GM21737 (cell line): ENCODE data around the gene NBAS.

Experiments used
- ATAC-seq: cut with Tn5 transposase; IDR thresholded peaks from one replicate; pipeline ENCODE4 v1.9.1; 2021; ENCODE audit warnings: mild to moderate bottlenecking, moderate library complexity; ENCODE audit not compliant: unreplicated experiment

The NBAS gene

DNA sequence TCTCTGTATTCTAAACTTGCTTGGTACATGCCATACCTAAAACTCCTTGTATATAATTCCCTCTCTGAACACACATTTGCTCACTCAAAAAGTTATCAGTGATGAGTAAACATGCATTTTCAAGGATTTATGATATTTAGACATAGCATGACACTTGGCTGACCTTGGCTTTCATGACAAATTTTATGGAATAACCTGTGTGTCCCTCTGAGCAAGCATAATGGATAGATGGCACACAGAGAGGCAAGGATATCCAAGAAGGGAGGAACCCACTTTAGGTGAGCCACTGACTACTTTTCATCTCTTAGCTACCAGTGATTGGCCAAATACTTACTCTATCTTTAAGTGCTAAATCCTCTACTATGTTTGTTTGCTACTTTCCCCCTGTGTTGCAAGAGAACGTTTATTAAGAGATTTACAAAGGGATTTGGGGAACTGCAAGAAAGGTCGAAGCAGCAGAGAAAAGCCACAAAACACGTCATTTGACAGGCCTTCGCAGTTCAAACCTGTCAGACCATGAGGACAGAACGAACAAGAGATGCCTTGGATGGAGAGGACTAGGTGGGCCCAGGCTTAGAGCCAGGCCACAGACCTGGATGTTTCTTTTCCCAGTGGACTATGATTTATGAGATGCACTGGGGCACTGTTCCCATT lies 379.9 kb downstream of the NBAS start:
- ATAC-seq = no peak

DNA sequence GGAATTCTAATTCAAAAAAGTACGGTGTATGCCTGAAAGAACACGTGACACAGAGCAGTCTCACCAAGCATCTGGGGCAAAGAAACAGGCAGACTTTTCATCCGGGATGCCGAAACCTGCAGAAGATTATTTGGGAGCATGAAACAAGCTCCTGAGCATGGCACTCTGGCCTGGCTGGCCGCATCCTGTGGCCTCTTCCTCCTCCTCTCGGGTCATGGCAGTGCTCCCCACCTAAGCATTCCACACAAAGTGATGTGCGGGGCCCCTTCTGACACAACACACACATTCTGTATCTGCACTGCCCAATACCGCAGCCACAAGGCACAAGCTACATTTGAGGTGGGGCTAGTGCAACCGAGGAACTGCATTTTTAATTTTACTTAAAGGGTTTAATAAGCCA lies 380.8 kb downstream of the NBAS start:
- ATAC-seq = no peak

DNA sequence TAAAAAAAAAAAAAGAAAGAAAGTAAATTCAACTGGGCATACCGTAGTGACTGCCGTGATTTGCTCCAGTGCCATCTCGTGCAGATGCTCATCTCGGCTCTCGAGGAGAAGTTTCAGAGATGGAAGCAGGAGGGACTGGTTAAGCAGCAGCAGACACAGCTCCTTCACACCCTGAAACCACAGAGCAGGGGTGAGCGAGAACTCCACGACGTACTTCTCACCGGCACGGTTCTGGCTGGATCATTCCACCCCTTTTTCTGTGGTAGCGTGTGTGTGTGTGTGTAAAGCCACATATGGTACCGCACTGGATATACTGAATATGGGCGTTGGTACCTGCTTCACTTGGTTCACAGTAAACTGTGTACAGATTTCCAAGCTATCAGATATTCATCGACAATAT lies 382.2 kb downstream of the NBAS start:
- no peak for ATAC-seq

DNA sequence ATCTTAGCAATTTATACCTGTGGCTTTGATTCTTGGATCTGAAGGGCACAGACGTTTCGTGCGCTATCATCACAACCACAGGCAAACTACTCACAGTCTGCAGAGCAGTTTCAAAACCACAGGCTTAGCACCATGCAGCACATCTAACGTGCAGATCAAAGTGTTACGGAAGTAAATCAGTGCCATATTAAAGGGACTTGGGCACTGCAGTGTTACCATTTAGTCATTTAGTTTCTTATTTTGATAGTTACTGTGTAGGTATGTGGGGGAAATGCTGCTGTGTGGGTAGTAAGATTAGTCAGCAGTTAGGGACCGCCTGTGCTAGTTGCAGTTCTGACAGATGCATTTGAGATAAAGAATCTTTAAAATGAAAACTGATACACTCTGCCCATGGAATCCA lies 384.0 kb downstream of the NBAS start:
- ATAC-seq = peak; percentile 96

DNA sequence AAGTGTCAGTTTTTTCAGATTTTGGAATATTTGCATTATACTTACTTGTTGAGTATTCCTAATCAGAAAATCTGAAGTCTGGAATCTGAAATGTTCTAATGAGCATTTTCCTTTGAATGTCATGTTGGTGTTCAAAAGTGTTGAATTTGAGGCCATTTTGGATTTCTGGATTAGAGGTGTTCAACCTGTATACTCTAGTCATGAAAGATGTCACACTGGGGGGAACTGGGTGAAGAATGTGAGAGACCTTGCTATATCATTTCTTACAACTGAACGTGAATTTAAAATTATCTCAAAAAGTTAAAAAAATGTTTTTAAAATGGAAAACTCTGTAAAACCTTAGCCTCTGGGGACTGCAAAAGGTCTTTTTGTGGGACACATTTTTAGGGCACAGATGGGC lies 384.5 kb downstream of the NBAS start:
- ATAC-seq = no peak

DNA sequence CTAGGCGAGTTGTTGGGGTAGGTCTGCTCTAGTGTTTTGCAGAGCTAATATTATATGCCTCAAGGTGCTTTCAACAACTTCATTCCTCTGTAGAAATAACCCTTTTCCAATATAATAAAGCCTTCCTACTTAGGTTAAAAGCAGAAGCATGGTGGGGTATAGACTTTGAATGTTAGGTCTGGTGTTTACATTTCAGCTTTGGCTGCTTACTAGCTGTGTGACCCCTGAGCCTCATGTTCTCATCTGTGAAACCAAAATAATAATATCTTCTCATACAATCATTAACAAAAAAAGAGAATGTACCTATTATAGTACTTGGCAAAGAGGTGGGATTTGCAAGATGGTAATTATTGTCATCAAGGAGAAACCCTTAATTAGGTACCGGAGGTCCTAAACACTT lies 386.6 kb downstream of the NBAS start:
- ATAC-seq = no peak

DNA sequence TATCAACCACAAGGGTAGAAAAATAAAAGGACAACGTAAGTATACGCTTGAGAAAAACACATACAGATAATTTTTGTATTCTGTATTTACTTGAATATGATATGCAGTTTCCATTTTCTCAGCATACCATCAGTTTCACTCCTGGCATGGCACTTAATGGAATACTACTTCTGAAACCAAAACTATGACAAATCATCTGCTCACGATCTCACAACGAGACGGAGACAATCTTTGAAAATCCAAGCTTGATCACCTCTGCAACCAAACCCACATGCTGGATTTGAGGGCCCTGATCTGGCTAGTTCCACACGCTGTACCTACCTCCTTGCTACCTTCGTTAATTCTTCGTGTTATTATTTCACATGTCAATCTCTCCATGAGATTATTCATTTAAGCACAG lies 387.6 kb downstream of the NBAS start:
- ATAC-seq = no peak

DNA sequence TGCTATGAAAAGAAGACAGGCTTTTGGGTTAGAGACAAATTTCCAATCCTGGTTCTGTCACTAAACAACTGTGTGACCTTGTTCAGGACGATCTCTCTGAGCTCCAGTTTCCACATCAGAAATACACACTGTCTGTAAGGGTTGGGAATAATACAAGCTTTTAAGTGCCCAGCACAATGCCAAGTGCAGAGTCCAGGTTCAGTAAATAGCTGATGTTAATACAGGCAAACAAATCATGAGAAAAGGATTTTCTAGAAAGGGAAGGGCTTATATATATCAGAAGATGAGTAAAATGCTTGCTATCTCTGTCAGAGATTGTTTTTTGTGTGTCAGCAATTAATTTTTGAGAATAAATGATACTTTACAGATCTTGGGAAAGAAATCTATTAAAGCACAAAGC lies 388.3 kb downstream of the NBAS start:
- no peak for ATAC-seq

DNA sequence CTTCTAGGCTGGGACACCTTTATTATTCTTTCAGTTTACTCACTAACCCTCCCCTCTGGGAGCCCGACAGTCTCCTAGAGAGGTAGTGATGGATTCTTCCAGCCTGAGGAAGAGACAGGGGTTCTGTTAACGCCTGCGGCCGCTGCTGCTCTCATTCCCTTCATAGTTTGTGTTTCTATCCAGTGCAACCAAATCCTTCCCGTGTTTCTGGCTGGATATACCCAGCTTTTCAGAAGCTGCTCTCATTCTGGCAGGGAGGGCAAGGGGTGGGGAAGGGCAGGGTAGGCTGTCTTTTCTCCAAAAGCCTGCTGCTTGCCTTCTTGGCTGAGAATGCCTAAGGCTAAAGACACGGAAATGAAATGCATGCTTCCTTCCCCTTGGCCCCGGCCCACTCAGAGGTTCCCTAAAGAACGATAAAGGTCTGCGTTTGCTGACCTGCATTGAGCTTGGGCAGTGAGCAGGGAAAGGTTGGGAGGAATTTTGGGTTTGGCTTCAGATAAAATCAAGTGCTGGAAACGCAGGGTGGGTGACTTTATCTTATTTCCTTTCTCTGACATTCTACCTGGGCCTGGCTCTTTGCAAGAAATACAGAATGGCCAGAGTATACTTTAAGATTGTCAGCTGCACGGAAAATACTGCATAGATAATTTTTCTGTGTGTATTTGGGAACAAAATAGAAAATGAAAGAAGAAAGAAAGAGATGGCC lies 390.9 kb downstream of the NBAS start:
- no peak for ATAC-seq

DNA sequence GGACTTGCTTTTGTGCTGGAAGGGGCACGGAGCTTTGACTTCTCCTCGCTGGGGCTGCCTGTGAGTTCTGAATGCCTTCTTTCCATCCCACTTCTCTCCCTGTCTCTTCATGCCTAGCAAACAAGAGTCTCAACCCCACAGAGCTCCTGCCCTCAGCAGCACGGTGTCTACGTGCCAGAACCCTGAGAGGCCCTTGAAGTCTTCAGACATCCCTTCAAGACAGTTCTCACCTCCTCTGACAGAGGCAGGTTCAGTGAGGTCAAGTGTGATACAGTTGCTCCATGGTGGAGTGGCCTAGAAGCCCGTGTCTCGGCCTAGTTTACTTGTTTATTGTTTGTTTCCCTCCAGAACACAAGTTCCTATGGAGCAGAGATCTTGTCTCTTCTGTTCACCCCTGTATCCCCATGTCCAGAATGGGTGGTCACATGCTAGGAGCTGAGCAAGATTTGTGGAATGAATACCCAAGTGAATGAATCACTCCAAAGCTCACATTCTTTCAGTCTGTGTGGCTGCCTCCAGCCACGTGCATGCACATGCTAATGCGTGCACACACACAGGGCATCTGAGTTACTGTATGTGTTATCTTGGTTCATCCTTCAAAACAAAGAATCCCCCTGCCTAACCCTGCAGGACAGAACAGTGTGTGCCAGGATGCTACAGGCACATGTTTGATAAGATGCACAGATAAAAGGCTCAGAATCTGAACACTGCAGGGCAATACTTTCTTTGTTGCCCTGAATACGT lies 391.6 kb downstream of the NBAS start:
- ATAC-seq = no peak

DNA sequence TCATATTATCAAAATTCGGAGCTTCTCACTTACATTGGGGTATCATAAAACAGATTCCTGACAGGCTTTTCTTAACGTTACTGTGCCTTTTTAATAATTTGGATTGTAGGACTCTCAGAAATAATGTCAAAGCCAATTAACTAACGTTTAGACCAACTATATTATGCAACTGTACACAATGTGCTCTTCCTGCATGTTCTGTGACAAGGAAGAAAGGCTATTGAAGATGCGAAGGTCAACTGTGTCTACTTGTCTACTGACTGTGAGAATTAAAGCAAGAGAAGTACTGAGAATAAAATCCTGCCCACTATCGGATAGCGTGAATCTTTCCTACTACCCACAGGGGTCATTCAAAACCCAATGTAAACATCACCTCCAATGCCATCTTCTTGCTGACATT lies 393.0 kb downstream of the NBAS start:
- ATAC-seq = no peak

DNA sequence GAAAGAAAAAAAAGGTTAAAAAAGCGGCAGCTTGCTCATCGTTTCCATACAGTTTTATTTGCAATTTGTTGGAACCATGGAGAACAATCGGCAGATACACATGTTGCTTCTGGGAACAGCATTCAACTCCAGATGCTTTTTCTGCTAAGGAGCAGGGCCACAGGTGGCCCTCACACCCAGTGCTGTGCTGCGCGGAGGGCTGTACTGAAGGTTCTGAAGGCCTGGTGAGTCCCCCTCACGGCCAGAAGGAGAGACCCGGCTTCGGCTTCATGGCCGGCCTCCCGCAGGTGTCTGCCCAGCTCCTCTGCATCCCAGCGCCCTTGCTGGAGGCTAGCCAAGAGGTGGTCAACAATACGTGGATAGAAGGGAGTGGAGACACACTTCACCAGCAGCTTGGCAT lies 394.3 kb downstream of the NBAS start:
- no peak for ATAC-seq

DNA sequence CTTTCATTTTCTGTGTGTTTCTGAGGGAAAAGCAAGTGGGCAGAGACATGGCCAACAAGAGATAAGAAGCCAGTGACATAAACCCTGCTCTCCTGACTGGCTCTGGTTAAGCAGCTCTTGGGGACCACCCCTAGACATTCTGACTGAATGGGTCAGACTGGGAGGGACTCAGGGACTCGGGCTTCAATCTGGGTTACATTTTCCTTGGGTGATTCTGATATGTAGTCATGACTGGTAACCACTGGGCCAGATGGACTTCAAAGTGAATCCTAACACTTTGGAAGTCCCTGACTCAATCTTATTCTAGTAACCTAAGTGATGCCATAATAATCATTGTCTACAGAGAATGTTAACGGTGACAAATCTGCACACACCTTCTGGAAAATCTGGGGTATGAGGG lies 397.8 kb downstream of the NBAS start:
- ATAC-seq = no peak

DNA sequence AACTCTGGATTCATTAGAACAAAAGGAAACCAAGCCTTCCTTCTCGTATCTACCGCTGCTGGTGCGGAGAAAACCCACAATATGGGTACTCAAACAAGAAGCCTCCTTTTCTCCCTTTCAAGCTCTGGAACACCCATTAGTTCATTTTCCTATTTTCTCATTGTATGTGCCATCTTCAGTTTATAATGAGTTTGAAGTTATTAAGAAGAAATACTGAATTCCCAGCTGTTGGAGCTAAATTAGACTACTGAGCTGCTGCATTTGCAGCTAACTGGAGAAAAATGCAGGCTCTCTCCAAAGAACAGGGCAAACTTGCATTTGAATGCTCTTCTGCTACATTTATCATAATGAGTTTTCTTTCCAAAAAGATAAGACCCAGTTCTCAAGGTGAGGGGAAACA lies 398.5 kb downstream of the NBAS start:
- ATAC-seq = no peak

DNA sequence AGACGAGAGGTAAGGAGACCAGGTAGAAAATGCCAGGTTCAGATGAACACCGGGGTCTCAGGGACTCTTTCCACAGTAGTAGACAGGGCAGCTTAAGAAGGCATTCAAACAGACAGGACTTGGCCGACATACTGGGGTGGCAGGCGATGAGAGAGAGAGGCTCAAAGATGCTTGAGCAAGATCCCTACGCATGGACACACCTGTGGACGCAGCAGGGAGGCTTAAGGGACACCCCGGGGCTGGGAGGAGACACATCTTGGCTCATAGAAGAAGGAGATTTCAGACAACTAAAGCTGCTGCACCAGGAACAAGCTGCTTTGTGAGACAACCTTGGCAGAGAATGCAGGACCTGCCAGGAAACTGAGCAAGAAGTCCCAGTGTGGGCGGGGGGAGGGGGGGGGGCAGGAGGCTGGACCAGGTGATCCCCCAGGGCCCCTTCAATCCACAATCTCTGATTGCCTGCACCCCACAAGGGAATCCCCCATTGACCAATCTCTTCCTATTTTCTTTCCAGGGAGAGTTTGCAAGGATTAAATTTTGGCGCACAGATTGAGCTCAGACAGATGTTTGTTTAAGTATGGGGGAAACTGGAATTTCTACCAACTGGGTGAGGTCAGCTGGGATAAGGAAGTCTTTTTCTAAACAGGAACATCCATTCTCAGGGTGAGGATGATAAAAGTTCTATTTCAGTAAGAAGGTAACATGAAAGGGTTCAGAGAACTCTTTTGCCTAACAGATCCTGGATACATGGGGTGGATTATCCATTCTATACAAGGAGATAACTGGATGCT lies 400.7 kb downstream of the NBAS start:
- no peak for ATAC-seq

DNA sequence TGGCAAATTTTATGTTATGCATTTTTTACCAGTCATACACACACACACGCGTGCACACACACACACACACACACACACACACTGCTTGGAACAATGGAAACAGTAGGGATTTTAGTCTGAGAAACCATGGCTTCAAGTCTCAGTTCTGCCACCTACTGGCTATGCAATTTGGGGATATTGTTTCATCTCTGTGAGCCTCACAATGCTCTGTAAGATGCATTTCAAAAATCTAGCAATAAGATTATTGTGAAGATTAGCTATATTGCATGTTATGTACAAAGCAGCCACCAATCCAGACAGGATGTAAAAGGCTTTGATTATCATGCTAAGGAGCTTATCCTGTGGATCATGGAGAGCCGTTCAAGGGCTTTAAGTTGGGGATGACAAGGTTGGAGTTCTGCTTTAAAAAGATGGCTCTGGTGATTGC lies 401.4 kb downstream of the NBAS start:
- ATAC-seq = no peak

DNA sequence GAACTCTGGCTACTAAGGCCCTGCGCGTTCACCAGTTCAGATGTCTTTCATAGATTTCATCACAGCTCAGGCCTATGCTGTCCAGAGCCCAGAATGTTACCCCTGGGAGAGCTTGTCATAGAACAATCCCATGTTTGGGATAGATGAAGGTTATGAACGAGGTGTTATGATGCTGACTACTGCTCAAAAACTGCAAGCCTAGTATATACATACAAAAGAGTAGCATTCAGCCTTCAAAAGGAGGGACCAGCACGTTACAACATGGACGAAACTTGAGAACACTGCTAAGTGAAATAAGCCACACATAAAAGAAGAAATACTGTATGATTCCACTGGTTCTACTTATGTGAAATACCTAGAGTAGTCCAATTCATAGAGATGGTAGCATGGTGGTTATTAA lies 401.9 kb downstream of the NBAS start:
- no peak for ATAC-seq

DNA sequence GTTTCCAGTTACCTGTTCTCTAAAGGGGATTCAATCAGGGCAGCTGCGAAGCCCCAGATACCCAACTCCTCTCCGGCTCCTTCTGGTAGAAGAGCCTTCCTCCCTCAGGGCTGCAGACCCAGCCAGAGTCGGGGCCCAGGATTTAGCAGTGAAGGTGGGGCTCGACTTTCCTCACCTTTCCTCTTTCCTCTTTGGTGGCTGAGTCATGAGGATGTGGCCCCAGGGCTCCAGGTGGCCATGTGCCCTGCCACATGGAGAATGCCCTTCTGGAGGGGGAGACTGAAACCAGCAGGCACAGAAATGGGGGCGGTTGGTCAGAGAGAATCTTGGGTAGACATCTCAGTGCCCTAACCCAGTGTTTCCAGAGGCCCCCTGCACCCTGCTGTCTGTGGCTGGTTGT lies 402.6 kb downstream of the NBAS start:
- no peak for ATAC-seq

DNA sequence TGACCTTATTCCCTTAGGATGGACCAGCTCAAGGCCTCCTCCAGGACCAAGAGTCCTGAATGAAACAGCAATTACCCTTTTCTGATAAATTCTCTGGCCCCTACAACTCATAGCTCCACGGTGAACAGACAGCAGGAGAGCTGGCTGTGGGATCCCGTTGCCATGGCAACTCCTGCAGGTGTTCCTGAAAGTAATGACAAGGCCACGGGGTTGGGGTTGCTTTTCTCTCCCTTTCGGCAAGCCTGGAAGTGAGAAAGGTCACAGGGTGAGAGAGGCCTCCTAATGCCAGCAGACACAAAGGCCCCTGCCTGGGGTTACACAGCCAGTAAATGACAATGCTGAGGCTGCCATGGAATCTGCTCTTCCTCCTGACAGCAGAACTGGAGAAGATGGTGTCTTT lies 403.0 kb downstream of the NBAS start:
- ATAC-seq = no peak

DNA sequence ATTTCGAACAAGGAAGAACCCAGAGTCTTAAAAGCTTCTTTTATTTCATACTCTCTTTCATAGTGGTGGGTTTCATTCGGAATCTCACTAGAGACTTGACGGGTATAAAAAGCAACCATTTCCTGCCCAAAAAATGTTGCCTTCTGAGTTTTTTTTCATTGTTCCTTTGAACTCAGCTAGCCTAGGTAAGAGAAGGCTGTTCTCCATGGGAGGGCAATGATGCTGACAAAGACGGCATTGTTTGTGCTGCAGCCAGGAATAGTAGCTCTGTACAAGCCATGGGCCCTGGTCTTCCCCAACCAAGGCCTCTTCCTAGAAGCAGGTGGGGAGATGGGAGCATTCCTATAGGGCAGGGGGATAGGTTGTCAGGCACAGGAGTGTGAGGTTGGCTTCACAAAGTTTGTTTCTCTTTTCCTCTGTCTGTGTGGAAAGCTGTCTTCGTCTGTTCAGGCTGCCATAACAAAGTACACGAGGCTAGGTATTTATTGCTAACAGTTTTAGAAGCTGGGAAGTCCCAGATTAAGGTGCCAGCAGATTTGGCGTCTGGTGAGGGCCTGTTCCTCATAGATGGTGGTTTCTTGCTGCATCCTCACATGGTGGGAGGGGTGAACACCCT lies 405.1 kb downstream of the NBAS start:
- ATAC-seq = no peak

DNA sequence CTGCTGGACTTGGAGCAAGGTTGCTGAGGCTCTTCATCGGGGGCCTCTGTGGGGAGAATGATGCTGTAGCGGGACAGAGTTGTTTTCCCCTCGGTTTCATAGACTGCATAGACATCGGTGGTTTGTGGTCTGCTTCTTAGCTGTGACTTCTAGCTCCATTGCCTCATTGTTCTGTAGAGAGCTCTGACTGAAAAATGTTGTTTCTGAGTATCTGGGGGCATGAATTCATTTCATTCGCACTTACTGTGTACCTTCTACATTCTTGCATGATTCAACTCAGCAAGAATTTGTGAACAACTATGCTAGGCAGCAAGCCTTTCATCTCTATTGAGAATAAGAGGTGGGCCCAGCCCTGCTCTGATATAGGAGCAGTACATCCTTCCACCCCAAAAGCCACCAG lies 406.8 kb downstream of the NBAS start:
- no peak for ATAC-seq
